ENCODE data around the gene SCEL.
"Not testable (repeated sequence)": the region's sequence is repeated elsewhere in the genome, so short reads cannot be mapped to it uniquely, and the experiment has no call there.

SCEL gene

DNA sequence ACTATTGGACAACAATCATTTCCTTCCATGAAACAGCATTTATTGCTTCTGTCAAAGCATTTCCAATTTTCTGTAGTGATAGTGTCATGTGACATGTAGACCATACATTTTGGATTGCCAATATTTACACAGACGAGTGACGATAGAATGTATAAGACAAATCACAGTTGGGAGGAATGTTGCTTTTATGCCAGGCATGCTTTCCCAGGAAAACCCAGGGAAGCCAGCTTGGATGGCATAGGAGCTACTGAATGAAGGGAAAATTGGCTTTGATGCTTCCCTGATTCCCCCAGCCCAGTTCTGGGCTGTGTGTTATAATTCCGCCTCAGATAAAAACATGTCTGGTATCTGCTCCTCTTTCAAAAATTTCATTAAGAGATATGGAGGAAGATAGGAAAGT, 22.5 kb downstream of the SCEL start:
- no peak for DNase-seq (ENCODE audit: low read depth)

DNA sequence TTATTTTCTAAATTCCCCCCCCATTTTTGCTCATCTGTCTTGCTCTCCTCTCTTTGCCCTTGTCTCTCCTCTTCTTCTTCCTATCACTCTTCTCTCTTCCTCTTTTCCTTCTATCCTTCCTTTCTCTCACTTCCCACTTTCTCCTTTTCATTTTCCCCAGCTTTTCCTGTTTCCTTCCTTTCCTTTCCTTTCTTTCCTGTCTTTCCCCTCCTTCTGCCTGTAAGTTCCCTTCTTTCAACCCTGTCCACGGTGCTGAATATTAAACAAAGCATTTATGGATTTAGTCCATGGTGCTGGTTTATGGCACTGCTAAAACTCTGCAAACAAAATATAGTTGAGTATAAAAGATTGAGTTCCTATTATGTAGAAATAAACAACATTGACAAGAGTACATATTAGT, 27.6 kb downstream of the SCEL start:
- DNase-seq (ENCODE audit: low read depth) = no peak

DNA sequence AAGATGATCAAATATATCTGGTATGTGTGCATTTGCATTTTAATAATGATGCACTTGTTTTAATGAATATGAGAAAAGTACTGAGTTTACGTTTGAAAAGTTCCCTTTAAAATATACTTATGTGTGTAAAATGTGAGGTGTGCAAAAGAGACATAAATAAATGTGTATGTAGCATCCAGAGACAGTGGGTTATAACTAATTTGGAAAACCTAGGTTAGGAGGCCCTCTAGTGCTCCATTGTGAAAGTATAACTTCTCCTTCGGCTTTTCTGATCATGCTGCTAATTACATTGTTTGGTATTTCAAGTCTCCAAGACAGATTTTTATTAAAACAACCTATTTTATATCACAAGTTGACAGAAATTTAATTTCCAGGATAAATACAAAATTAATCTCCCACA, 30.1 kb downstream of the SCEL start:
- no peak for DNase-seq (ENCODE audit: low read depth)

DNA sequence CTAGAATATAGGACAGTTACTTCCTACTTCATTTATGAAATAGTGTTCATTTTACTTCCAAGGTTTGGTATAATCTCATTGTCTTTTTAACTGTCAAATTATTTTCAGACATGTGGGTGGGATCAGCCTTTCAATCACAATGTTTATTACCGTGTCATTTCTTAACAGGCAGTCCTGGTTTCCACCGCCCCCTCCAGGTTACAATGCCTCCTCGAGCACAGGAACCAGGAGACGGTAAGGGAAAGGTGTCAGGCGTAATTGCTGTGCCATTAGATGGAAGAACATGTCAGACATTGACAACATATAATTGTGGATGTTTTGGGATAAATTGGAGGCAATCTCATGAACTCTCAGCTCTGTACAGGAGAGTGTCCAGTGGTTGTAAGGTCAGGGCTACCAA, 36.5 kb downstream of the SCEL start:
- DNase-seq (ENCODE audit: low read depth) = no peak

DNA sequence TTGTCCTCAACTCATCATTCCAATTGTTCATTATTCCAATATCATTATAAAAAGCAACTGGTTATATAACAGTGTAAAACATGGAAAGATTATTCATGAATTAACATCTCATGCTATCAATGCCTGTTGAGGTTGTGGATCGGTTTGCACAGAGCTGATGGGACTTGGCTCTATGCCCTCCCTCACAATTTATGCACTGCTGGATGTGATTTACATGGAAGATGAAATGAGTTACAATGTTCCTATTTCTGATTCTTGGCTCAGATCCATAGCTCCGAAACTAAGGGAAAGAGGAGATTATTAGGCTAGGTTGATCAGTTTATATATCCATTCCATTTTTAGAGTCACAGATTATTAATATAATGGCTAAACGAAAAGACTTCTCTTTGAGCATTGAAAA, 38.6 kb downstream of the SCEL start:
- DNase-seq (ENCODE audit: low read depth) = no peak

DNA sequence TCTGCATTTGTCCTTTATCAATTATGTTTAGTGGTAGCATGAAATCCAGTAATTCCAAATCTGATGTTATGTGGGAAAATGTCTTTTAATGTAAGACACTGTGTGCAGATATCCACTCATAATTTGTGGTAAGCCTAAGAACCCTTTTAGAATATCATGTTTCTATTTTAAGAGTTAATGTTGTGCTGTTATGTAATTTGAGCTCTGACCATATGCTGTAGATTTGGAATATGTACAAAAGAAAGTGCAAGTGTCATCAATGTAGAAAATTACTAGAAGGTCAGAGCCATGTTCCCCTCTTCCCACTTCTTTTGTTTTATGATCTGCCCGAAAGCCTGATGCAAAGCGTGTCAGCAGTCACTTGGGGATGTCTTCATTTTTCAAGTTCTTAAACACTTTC, 44.5 kb downstream of the SCEL start:
- DNase-seq (ENCODE audit: low read depth) = no peak

DNA sequence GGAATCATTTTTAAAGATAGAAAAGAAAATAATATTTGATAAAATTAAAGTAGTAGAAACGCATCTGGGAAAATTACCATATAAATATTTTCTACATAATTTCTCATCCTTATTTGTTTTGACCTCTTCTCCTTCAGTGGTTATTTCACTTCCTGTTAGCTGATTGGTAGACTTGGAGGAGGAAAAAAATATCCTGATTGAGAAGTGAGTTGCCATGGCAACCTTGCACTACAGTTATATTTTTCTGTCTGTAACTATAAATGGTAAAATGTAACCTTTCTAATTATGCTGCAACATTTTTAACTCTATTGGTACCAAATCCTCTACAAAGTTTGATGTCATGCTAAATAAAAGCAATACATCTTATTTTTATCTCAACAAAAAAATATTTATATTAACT, 45.2 kb downstream of the SCEL start:
- no peak for DNase-seq (ENCODE audit: low read depth)

DNA sequence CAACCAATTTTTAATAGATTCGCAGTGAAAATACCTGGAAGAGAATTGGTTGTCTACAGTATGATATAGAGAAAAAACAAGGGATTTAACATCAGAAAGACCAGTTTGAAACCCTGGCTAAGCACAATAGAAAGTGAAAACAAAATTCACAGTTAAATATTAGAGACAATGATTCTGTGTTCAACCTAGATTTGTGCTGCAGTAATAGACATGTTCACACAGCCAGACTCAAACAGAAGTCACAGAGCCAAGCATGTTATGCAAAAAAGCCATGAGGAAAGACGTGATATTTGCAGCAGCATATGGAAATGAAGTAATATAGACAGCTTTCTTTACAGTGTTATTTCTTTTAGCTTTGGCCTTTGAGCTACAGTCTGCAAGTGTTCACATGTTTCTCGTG, 48.1 kb downstream of the SCEL start:
- no peak for DNase-seq (ENCODE audit: low read depth)

DNA sequence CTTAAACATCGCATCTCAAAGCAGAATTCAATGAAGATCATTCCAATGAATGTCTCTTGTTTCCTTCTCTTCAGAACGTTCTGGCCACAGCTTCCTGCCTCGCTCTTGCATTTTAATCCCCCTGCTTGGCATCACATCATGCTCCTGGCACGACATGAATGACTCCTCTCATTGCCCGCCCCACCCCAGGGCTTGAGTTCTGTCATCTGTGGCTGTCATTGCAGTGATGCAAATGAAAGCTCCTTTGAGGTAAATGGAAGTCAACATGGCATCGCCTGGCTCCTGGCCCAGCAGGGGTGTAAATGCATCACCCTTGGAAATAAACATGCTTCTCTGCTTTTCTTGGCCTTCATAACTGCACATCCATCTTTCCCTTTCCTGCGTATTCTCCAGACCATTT, 48.6 kb downstream of the SCEL start:
- no peak for DNase-seq (ENCODE audit: low read depth)

DNA sequence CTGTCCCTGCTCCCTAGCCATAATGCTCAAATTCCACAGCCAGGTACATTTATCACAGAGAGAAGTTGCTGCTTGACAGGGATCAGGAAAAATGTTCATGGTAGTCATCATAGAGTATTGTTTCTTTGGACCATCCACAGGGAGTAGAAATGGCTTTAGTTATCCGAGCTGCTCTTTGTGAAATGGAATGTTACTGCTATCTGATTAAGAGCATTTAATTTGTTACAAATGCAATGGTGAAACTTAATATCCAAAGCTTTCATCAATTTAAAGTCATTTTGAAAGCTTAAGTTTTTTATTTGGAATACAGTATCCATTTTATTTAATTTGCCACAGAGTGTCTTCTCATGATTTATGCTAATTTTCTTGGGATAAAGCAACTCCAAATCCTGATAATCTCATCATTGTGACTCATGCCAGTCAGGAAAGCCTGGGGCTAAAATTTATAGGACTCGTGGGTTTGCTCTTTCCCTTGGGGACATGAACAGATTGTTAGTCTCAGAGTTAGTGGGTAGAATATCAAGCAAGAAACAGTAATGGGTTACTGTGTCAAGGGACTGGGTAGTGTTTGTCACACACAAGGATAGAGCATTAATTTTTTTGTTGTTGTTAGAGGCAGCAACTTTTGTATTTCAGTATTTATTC, 59.8 kb downstream of the SCEL start:
- DNase-seq (ENCODE audit: low read depth) = no peak

DNA sequence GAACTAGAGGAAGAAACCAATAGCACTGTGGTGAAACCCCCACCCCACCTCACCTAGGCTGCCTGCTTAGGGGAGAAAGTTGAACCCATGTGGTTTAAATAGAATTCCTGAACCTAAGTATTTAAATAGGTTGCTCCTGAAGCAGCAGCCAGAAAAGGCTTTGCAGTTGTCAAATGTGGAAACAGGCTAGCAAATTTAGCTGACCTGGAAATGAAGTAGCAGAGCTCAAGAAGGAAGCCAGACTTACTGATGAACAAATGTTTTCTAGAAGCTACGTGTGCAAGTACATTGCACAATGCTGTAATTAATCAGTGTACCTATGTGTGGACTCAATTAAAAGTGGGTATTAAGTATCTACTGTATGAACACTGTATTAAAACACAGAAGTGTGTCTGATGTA, 61.3 kb downstream of the SCEL start:
- DNase-seq (ENCODE audit: low read depth) = no peak

DNA sequence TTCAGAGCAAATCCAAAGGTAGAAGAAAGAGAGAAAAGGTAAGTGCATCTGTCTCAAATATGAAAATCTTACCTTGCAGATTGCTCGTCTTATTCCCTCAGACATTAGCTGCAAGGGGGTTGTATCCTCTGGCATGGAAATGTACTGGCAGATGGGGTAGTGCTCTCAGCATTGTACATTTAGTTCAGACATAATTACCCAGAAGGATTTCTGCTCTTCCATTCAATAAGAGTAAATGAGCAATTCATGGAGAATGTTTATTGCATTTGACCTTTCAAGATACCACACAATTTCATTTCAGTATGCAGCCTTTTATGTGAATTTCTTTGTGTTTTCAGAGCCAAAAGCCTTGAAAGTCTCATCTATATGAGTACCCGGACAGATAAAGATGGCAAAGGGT, 63.8 kb downstream of the SCEL start:
- DNase-seq (ENCODE audit: low read depth) = no peak

DNA sequence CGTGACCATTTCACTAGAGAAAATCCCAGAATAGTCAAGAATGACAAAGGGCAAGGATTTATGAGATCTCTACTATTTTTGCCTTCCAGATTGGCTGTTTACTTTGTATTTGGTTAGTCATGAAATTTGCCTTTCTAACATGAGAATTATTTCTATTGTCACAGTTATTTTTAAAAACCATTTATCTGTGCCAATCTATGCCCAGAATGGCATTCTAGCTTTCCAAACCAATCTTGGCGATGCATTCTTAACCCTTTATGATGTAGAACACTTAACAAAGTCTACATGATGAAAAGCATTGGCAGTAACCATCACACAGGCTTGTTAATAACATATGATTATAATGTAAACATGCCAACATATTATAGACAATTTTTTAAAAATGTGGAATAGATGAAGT, 65.2 kb downstream of the SCEL start:
- DNase-seq (ENCODE audit: low read depth) = no peak

DNA sequence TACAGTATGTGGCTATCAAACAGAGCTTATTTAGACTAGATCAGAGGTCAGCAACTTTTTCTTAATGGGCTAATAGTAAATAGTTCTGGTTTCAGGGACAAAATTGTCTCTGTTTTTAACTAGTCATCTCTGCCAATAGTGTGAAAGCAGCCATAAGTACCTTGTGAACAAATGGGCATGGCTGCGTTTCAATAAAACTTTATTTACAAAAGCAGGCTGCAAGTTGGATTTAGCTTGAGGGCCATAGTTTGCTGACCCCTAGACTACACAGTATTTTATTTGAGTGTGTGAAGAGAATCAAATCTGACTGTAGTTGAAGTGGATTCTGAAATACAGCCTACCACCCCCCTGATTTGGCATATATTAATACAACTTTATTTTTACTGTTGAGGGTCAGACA, 75.6 kb downstream of the SCEL start:
- DNase-seq (ENCODE audit: low read depth) = no peak

DNA sequence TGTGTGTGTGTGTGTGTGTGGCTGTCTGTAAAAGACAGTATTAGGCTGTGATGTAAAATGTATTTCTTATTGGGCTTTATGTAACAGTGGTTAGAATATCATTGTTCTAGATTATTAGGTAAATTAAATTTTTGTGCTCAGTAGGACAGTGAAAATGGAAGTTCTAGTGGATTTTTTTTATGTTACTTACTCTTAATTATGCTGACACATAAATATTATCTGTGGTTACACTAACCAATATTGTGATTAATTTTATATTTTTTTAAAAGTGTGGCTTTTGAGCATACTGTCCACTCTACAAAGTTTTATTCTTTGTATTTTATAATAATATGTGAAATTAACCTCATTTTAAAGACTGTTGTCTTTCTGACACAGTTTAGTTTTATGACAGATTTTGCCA, 80.5 kb downstream of the SCEL start:
- no peak for DNase-seq (ENCODE audit: low read depth)

DNA sequence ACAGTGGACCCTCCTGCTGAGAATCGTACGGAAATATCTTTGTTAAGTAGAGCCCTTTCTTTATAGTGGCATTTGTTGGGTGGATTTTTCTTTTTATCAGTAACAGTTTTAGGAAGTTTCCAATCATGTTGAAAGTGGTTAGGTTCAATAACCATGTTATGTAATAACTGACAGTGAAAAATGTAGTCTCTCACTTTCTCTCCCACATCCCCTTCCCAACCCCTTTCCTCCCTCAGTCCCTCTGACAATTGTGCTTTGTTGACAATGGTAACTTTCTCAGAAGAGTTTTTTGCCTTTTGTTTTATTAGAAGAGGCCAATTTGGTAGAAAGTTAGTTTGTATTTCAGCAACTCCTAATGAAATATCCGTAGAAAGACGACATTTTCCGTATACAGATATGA, 84.1 kb downstream of the SCEL start:
- DNase-seq (ENCODE audit: low read depth) = no peak

DNA sequence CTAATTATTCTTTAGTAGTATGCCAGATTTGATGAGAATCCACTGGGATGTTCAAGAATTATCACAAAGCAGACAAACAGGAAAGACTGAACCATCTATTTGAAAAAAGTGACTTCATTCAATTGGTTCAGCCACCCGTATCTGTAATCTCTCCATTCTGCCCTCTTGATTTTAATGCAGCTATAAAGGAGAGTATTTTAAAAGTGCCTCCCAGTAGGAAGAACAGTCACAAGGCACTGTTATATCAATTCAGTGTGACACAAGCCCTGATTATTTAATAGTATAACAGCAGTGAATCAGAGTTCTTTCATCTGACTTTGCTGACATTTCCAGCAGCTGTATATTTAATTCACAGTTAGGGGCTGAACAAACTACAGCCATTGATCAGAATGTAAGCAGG, 84.6 kb downstream of the SCEL start:
- no peak for DNase-seq (ENCODE audit: low read depth)

DNA sequence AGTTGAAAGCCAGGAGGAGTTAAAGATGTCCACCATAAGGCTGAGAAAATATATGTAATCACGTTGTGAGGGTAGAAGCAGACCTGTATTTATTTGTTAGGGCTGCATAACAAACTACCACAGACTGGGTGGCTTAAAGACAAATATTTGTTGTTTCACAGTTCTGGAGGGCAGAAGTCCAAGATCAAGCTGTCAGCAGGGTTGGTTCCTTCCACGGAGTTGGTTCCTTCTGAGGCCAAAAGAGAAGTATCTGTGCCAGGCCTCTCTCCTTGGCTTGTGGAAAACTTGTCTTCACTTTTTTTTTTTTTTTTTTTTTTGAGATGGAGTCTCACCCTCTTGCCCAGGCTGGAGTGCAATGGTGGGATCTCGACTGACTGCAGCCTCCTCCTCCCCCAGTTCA, 88.3 kb downstream of the SCEL start:
- DNase-seq (ENCODE audit: low read depth) = no peak

DNA sequence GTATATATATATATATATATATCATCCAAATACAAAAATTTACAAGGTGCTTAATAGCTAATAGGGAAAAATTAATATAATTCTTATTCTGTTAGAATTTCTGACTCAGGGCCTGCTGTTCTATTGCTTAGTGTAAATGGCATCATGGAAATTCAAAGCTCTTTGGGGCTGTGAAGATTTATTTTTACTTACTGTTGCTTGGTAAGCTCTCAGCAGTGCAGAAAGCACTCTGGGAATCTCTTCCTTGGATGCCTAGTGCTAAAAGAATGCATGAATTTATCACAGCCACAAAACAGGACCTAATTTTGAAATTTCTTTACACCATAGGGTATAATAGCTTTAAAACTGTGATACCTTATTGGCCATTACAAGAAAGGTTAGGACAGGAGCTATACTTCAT, 92.7 kb downstream of the SCEL start:
- no peak for DNase-seq (ENCODE audit: low read depth)

DNA sequence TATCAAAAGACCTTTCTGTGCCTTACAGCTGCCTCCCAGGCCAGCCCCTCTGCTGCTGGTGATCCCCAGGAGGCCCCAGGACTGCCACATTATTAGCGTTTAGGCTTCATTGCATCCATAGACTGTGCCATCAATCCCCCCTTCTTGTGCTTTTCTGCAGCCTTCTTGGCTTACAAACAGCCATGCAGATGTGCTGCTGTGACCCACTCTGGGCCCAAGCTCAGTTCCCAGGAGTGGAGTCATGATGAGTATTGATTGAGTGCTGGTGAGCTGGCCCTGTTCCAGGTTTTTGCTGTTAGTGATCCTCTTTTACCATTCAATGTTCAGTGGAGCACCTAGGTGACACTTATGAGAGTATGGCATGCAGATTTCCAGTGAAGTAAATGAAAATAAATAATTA, 102.1 kb downstream of the SCEL start:
- no peak for DNase-seq (ENCODE audit: low read depth)

DNA sequence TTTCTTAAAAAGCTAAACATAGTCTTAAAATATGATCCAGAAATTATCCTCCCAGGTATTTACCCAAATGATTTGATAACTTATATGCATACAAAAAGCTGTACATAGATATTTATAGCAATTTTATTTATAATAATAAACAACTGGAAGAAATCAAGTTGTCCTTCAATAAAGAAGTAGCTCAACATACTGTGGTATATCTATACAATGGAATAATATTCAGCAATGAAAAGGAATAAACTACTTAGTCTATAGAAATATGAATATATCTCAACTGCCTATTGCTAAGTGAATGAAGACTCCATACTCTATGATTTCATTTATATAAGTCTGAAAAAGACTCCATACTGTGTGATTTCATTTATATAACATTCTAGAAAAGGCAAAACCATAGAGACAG, 114.9 kb downstream of the SCEL start:
- DNase-seq (ENCODE audit: low read depth) = no peak

DNA sequence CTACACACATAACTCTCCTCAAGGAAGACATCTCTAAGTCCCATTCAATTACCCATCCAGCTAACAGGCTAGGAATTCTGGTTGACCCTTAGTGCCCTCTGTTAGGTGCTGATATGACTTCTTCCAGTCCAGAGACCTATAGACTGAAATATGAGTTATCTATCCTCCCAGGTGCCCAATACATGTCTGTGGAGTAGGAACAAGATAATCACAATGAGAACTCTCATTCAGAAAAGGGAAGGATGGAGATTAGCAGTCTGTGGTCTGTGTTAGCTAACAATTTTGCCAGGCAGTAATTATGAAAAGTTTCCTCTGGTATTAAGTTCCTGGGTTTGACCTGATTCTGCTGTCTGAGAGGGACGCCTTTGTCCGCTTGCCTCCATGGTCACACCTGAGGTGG, 117.8 kb downstream of the SCEL start:
- DNase-seq (ENCODE audit: low read depth) = no peak

DNA sequence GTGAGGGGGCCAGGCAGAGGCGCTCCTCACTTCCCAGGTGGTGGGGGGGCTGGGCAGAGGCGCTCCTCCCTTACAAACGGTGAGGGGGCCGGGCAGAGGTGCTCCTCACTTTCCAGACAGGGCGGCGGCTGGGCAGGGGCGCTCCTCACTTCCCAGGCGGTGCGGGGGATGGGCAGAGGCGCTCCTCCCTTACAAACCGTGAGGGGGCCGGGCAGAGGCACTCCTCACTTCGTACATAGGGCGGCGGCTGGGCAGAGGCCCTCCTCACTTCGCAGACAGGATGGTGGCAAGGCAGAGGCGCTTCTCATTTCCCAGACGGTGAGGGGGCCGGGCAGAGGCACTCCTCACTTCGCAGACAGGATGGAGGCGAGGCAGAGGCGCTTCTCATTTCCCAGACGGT, 124.5 kb downstream of the SCEL start:
- not testable (repeated sequence) for DNase-seq (ENCODE audit: low read depth)

DNA sequence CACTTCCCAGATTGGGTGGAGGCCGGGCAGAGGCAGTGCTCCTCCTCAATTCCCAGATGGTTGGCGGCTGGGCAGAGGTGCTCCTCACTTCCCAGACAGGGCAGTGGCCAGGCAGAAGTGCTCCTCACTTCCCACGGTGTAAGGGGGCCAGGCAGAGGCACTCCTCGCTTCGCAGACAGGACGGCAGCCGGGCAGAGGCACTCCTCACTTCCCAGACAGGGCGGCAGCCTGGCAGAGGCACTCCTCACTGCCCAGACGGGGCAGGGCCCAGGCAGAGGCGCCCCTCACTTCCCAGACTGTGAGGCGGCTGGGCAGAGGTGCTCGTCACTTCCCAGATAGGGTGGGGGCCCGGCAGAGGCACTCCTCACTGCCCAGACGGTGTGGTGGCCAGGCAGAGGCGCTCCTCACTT, 125.3 kb downstream of the SCEL start:
- DNase-seq (ENCODE audit: low read depth) = no peak

DNA sequence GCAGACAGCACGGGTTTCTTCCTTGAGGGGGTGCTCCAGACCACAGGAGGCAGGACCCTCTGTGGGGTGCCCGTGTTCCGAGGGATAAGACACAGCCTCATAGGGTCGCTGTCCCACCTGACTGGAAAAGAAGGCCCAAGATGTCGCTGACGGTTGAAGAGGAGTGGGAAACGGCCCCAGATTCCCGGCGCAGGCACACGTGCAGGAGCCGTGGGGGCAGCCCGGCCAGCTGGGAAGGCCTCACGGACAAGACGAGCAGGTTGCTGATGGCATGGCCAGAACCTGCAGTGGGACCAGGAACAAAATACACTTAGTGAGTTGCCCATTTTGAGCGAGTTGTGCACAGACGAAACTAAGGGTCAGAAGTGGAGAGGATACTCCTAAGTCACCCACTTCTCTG, 126.8 kb downstream of the SCEL start:
- DNase-seq (ENCODE audit: low read depth) = not testable (repeated sequence)

Data from T follicular helper cell (primary cell).